Endothelial cell of umbilical vein (primary cell): ENCODE data around the gene NACAD. TPM values are rescaled to one million over a fixed set of nuclear protein-coding genes. Genes with fewer than 3 reads are reported as not detected.

ENCODE experiments used
- BruUV-seq: library from RNA; stranded (reverse); fragments of 400-500 nt; replicated peaks from 2 replicates; lab custom pipeline; 2021; lab: Mats Ljungman, UMichigan
- CTCF ChIA-PET: fragments of 300-600, 350-600 bp; sonication (Branson Sonifier 250); formaldehyde crosslinking; loops from one replicate; lab custom pipeline; 2021; ENCODE audit warnings: antibody characterized with exemption, inconsistent platforms; lab: Charles Lee
- POLR2A ChIA-PET: fragments of 300-600, 350-600 bp; sonication (Branson Sonifier 250); formaldehyde crosslinking; loops from one replicate; lab custom pipeline; 2021; ENCODE audit warnings: antibody characterized with exemption, inconsistent platforms; lab: Charles Lee
- DNase-seq: peaks from one replicate; pipeline ENCODE4 v3.0.0-alpha.2; 2011; ENCODE audit warnings: low read depth, low spot score
- FAIRE-seq: peaks from 2 replicates; lab custom pipeline; 2011; peaks lifted over from hg19 to GRCh38; lab: Jason Lieb, UNC
- H2AFZ ChIP-seq: 2 replicates; pipeline ENCODE4 v1.6.0; 2012; ENCODE audit warnings: low read depth, low read length, control low read depth, inconsistent platforms
- H3K27ac ChIP-seq: 2 replicates; pipeline ENCODE4 v1.5.1; 2011; ENCODE audit warnings: low read depth, mild to moderate bottlenecking, control low read depth, low read length, moderate library complexity; ENCODE audit not compliant: insufficient read depth
- H3K27me3 ChIP-seq, 2 experiments: 2 replicates each; pipeline versions ENCODE4 v1.6.0 to v1.6.1; 2011; ENCODE audit warnings: low read length in 2 of 2, mixed read lengths in 1 of 2; ENCODE audit not compliant: control insufficient read depth in 2 of 2, insufficient read depth in 2 of 2
- H3K36me3 ChIP-seq, 2 experiments: 2 replicates in 1 of 2; 3 replicates in 1 of 2; pipeline ENCODE4 v1.5.1; 2011; ENCODE audit warnings: low read length in 2 of 2, mild to moderate bottlenecking in 1 of 2, moderate library complexity in 1 of 2; ENCODE audit not compliant: control insufficient read depth in 2 of 2, insufficient read depth in 2 of 2; ENCODE audit errors: extremely low read depth in 1 of 2
- H3K4me1 ChIP-seq: 3 replicates; pipeline ENCODE4 v1.5.1; 2011; ENCODE audit warnings: mild to moderate bottlenecking, low read length; ENCODE audit not compliant: control insufficient read depth, insufficient read depth; ENCODE audit errors: extremely low read depth
- H3K4me2 ChIP-seq: 2 replicates; pipeline ENCODE4 v1.6.1; 2011; ENCODE audit warnings: low read length, control low read depth, mixed read lengths; ENCODE audit not compliant: insufficient read depth
- H3K4me3 ChIP-seq, 3 experiments: fragments of 200-600 bp in 1 of 3; sonication (generic), shearing (Covaris generic) in 1 of 3; replicated peaks in 1 of 3; 2 replicates each; pipeline ENCODE4 v1.5.1; 2011 to 2016; ENCODE audit warnings: control low read depth in 3 of 3, low read length in 3 of 3, mild to moderate bottlenecking in 2 of 3, inconsistent platforms in 1 of 3, low read depth in 1 of 3, moderate library complexity in 1 of 3; ENCODE audit not compliant: insufficient read depth in 1 of 3
- H3K79me2 ChIP-seq: 2 replicates; pipeline ENCODE4 v1.6.0; 2012; ENCODE audit warnings: low read length, inconsistent platforms; ENCODE audit not compliant: control insufficient read depth, insufficient read depth
- H3K9ac ChIP-seq: replicated peaks from 2 replicates; pipeline ENCODE3; 2011; ENCODE audit warnings: low read length, control low read depth; ENCODE audit not compliant: insufficient read depth; ENCODE audit errors: extremely low read depth
- H3K9me1 ChIP-seq: replicated peaks from 3 replicates; pipeline ENCODE4 v1.6.0; 2011; ENCODE audit warnings: mild to moderate bottlenecking, low read length; ENCODE audit not compliant: control insufficient read depth, insufficient read depth; ENCODE audit errors: extremely low read depth
- H3K9me3 ChIP-seq: replicated peaks from 2 replicates; pipeline ENCODE4 v1.5.1; 2012; ENCODE audit warnings: low read length, inconsistent platforms; ENCODE audit not compliant: control insufficient read depth, insufficient read depth
- H4K20me1 ChIP-seq: replicated peaks from 2 replicates; pipeline ENCODE3; 2011; ENCODE audit warnings: mild to moderate bottlenecking, low read length; ENCODE audit not compliant: control insufficient read depth, insufficient read depth; ENCODE audit errors: extremely low read depth
- CTCF ChIP-seq, 2 donors: IDR thresholded peaks; 1 replicate in 1 of 2; 2 replicates in 1 of 2; pipeline ENCODE4 v1.5.1; 2011; ENCODE audit warnings: low read length in 2 of 2, mild to moderate bottlenecking in 2 of 2, moderate library complexity in 2 of 2, control low read depth in 1 of 2, inconsistent platforms in 1 of 2, low read depth in 1 of 2; ENCODE audit not compliant: insufficient read depth in 1 of 2; ENCODE audit errors: extremely low read depth in 1 of 2
- EZH2 ChIP-seq: IDR thresholded peaks from 2 replicates; pipeline ENCODE4 v1.6.1; 2012; ENCODE audit warnings: borderline replicate concordance, low read depth, mild to moderate bottlenecking, moderate library complexity, low read length, inconsistent platforms; ENCODE audit not compliant: severe bottlenecking
- FOS ChIP-seq: IDR thresholded peaks from 2 replicates; pipeline ENCODE4 v1.6.1; 2011; ENCODE audit warnings: mild to moderate bottlenecking, low read length, moderate library complexity, borderline replicate concordance; ENCODE audit not compliant: insufficient read depth
- GATA2 ChIP-seq: IDR thresholded peaks from 2 replicates; pipeline ENCODE4 v1.7.0; 2011; ENCODE audit warnings: low read depth, mild to moderate bottlenecking, moderate library complexity, mixed read lengths, low read length; ENCODE audit not compliant: insufficient read length, insufficient read depth
- JUN ChIP-seq: IDR thresholded peaks from 2 replicates; pipeline ENCODE4 v1.6.1; 2011; ENCODE audit warnings: borderline replicate concordance, low read depth; ENCODE audit not compliant: insufficient read length, insufficient read depth
- MAX ChIP-seq: IDR thresholded peaks from 2 replicates; pipeline ENCODE4 v1.6.1; 2011; ENCODE audit not compliant: insufficient read depth, insufficient read length
- MYC ChIP-seq: IDR thresholded peaks from one replicate; pipeline ENCODE4 v1.6.1; 2011; ENCODE audit warnings: mild to moderate bottlenecking, low read depth, low read length
- POLR2A ChIP-seq: IDR thresholded peaks from 2 replicates; pipeline ENCODE4 v1.6.1; 2012; ENCODE audit warnings: low read depth, mild to moderate bottlenecking, control low read depth, low read length
- POLR2AphosphoS5 ChIP-seq: IDR thresholded peaks from 2 replicates; pipeline ENCODE4 v1.6.1; 2012; ENCODE audit warnings: low read depth, mild to moderate bottlenecking, control low read depth, low read length, moderate library complexity; ENCODE audit not compliant: insufficient read depth
- dilution Hi-C: fragments of 300-500 bp; cut with MboI; formaldehyde crosslinking; loops from one replicate; pipeline ENCODE4 v1.15.0; 2019; ENCODE audit warnings: low sequenced_read_pairs; ENCODE audit not compliant: extremely low pct_ligation_motif_present
- intact Hi-C: fragments of 100-400 bp; cut with micrococcal nuclease; formaldehyde crosslinking; loops from one replicate; pipeline ENCODE4 v1.10.0; 2022
- polyA plus RNA-seq, 4 experiments: library from polyadenylated mRNA; depleted of rRNA in 3 of 4; stranded (reverse) in 3 of 4; unstranded in 1 of 4; fragments of >200 nt; gene quantifications; 2 replicates each; pipeline versions ENCODE4 v1.2.1 to v1.2.3, GENCODE V29; 2011 to 2012; ENCODE audit warnings: missing spikeins in 1 of 4
- total RNA-seq: library from RNA; stranded (reverse); gene quantifications from 2 replicates; pipeline ENCODE4 v1.2.3, GENCODE V29; 2021

NACAD gene
- total and polyA plus RNA-seq, 2 donors (not counting 3 experiments of a cell fraction or from before 2014, with no cell fraction given), result 1.4 to 6.6 TPM

GRCh38 chr7:45116048-45116447 is 27.3 kb upstream of the NACAD start:
- CTCF ChIA-PET, result interaction anchor here (1.7 kb wide), 1 partner anchor 20 kb away, joined by 4 read pairs; no protein-coding TSS in a partner anchor
- Histone ChIP-seq H3K27ac (no peak overlapping the region), H4K20me1 (no peaks in the 10 kb centered on the region), H3K9me1 (no peaks in the 10 kb centered on the region), H3K4me1 (no peaks in the 10 kb centered on the region), H2AFZ (no peak overlapping the region), H3K4me3 (no peak overlapping the region), H3K4me2 (no peak overlapping the region), H3K9me3 (no peaks in the 10 kb centered on the region), H3K27me3 (peaks cover 19 to 29% of the 10 kb centered on the region in 2 experiments), H3K79me2 (peaks cover 2% of the 10 kb centered on the region), H3K9ac (no peak overlapping the region), H3K36me3 (no peaks in the 10 kb centered on the region)
- FAIRE-seq (no peak), DNase-seq (no peak)
- BruUV-seq, result no TSS peak
- TF ChIP-seq EZH2, result no peak
- TF ChIP-seq CTCF (IDR thresholded peaks at IDR 0.05; ENCODE audit: extremely low read depth in 1 of 2, insufficient read depth in 1 of 2, low read depth in 1 of 2, low read length in 2 of 2), result no peak
- TF ChIP-seq POLR2AphosphoS5, result no peak
- TF ChIP-seq POLR2A, result no peak
- POLR2A ChIA-PET, result no interaction called here
- dilution Hi-C loops (no loop called here), intact Hi-C loops (no loop called here)

GRCh38 chr7:45114926-45115325 is 26.2 kb upstream of the NACAD start:
- intact Hi-C loops, result loop anchor here (5.0 kb wide), 1 partner anchor 268 kb away; the partner anchor contains the start of gene H2AZ2

More at GRCh38 chr7:45114926-45115325, 26.2 kb upstream of the NACAD start:
- no peak overlapping the region for H3K27ac ChIP-seq
- no peak overlapping the region for H3K9ac ChIP-seq
- peaks cover 4% of the 10 kb centered on the region for H3K4me1 ChIP-seq
- dilution Hi-C loops, result no loop called here
- no peak overlapping the region for H2AFZ ChIP-seq
- FAIRE-seq (no peak), DNase-seq (no peak)
- CTCF ChIA-PET, result interaction anchor here (1.2 to 1.7 kb wide), 3 partner anchors 11 to 141 kb away, joined by 3 to 13 read pairs (median 13); no protein-coding TSS in a partner anchor
- no peaks in the 10 kb centered on the region for H3K36me3 ChIP-seq
- no peak overlapping the region for H3K4me3 ChIP-seq
- no peaks in the 10 kb centered on the region for H3K9me3 ChIP-seq
- POLR2A ChIA-PET, result no interaction called here
- no peaks in the 10 kb centered on the region for H3K9me1 ChIP-seq
- peaks cover 19 to 29% of the 10 kb centered on the region in 2 experiments for H3K27me3 ChIP-seq
- H3K79me2 ChIP-seq, result peaks cover 12% of the 10 kb centered on the region
- H4K20me1 ChIP-seq, result no peaks in the 10 kb centered on the region
- no TSS peak for BruUV-seq
- no peak for TF ChIP-seq POLR2AphosphoS5
- TF ChIP-seq CTCF (IDR thresholded peaks at IDR 0.05; ENCODE audit: extremely low read depth in 1 of 2, insufficient read depth in 1 of 2, low read depth in 1 of 2, low read length in 2 of 2), result no peak
- TF ChIP-seq MAX, result no peak
- TF ChIP-seq EZH2, result no peak
- TF ChIP-seq POLR2A, result no peak
- no peak for TF ChIP-seq GATA2
- no peak for TF ChIP-seq JUN
- TF ChIP-seq FOS, result no peak
- no peak for TF ChIP-seq MYC
- no peak overlapping the region for H3K4me2 ChIP-seq
